NCI-H345 treated with DMSO at 0.1 percent for 48 hours (cell line): Measurements from ENCODE around the gene GBGT1.

Experiments used
- DNase-seq: peaks from one replicate; lab custom pipeline; 2025; ENCODE audit not compliant: unreplicated experiment; lab: John Stamatoyannopoulos, UW

The GBGT1 gene

DNA sequence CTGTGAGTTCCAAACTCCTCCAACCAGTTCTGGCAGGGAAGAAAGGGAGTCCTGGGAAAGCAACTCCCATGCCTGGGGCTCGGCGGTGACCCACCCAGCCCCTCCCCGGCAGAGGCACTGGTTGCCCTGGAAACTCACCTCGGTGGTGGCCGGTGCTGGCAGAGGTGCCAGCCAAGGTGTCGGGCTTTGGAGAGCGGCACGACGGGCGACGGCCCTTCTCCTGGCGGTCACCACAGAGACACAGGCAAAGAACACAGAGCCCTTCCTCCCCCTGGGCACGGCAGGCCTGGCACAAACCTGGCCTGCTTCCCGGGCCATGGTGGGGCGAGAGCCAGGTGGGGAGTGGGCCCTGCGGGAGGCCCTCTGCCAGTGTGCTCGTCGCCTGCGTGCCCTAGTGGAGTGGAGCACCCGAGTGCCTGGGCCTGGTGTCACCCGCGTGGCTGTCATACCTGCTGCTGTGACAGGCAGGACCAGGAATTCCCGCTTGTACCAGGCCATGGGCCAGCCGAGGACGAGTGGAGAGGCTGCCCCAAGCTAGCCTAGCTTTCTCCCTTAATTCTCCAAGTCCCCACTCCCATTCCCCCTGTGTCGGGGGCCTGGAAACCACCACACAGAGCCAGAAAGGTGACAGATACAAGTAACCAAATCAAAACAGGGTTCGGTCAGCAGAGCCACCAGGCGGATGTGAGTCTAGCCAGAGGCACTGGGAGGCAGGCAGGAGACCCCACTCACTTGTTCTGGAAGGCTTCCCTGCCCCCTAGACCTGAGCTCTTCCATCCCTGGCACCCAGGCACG is 34.5 kb downstream of the GBGT1 start:
- no peak for DNase-seq

DNA sequence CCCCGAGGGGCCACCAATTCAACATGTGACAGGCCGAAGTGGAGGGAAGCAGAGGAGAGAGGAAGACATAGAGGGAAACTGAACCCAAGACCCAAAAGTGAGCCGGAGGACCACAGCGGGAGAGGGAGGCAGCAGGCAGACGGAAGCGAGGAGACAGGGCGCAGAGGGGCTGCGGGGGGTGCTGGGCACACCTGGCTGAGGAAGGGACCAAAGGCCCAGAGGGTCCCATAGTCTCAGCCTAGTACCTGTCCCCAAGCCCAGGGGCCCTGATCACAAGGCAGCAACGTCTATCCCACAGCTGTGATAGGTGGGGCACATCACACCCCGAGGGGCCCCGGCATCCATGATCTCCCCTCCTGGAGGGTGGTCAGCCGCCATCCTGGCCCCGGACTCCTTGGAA is 35.6 kb downstream of the GBGT1 start:
- DNase-seq: no peak

DNA sequence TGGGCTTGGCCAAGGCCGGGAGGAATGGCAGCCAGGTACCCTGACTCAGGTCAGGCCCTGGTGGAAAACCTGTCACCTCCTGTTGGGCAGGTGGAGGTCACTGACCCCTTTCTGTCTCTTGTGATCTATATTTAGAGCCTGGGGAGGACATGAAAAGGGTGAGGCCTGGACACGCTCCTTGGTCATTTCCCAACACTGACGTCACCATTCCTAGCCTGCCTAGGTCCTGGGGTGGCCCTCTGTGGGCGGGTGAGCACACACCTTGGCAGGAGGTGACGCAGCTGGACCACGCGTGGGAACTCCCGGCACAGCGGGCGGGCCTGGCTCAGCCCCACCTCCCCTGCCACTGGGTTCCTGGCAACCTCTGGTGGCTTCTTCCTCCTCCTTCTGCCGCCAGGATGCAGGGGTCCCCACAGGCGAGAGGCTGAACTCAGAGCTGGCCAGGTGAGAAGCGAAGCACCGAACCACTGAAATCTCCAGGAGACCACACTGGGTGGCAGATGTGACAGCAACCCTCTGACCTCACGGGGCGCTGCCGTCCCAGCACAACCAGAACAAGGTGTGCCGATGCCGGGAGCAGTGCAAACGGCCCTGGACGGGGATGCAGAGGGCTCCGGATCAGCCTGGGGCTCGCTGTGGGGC is 36.3 kb downstream of the GBGT1 start:
- DNase-seq: no peak

DNA sequence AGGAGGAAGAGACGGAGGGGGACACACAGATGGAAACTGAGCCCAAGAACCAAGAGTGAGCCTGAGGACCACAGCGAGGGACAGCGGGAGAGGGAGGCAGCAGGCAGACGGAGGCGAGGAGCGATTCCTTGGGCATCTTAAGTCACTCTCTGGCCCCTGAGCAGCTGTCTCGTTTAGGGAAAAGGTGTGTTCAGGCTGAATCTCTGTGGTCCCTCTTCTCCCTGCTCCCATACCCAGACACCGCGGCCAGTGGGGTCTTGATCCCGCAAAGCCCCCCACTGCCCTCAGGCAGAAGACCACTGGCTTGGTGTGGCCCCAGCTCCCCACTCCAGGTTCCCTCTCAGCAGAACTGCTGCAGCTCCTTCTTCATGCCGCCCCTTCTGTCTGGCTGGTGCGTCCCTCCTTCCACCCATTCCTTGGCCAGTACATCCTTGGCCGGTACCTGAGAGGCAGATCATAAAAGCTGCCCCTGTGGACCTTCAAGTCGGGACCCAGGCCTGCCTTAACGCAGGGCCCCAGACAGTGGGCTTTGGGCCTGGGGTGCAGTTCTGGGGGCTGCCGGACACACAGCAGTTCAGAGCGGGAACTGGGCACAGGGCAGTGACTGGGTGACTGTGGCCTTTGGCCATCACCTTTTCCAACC is 36.9 kb downstream of the GBGT1 start:
- no peak for DNase-seq

DNA sequence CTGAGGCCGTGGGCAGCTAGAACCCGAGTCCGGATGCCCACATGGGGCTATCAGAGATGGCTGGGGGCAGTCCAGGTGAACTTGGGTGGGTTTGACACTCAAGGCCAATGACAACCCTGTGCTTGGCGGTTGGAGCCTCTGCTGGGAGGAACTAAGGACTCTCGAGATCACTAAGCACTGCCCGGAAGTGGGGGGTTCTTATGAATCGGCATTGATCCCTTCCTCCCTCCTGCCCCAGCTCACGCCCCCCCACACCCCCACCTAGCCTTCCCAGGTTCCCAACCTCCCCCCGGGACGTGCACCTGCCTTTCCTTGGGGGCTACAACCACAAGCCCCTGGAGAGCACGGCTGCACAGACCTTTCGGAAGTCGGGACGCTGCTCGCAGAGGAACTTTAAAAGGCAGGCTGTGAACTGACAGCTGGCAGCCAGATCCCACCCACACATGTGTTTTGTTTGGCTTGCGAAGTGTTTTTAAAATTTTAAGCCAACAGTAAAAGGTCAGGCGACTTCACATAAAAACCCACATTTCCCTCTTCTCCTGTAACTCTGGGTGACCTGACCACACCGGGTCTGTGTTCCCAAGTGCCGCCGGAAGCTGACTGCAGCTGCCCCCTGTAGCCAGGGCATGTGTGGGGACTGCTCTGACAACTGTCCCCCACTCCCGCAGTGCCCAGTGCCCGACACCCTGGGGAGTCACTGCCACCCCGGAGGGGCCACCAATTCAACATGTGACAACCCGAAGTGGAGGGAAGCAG is 37.6 kb downstream of the GBGT1 start:
- DNase-seq: no peak

DNA sequence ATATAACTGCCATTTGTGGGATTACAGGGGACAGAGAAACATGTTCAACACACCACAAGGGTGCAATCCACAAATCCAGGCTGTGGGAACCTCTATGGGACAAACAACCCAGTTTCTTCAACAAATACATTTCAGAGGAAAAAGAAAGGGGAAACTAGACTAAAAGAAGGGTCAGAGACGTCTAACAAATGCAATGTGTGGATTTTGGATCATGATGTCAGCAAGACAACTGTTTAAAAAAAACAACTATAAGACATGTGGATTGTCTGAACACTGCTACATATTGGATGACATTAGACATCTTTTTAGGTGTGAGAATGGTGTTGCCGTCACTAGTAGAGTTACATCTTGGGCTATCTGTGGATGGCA is 38.8 kb downstream of the GBGT1 start:
- DNase-seq: no peak

DNA sequence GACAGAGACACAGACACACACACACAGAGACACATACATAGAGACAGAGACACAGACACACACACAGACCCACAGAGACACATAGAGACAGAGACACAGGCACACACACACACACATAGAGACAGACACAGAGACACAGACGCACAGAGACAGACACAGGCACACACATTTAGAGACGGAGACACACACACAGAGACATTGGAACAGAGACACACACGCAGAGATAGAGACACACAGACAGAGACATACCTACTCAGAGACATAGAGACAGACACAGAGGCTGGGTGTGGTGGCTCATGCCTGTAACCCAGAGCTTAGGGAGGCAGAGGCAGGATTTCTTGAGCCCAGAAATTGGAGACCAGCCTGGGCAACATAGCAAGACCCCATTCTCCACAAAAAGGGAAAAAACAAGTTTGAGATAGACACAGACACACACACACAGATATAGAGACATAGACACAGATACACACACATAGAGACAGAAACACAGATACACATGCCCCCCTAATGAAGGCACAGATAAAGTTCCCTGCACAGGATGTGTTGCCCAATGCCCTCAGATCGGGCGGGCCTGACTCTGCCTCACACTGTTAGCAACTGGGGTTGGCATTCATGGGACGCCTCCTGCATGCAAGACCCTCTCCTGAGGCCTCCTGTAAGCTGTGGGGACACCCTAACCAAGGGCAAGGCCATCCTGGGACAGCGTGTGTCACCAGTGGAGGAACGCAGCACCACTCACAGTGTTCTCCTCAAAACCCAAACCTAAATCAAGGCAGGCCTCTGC is 39.4 kb downstream of the GBGT1 start:
- DNase-seq: no peak

DNA sequence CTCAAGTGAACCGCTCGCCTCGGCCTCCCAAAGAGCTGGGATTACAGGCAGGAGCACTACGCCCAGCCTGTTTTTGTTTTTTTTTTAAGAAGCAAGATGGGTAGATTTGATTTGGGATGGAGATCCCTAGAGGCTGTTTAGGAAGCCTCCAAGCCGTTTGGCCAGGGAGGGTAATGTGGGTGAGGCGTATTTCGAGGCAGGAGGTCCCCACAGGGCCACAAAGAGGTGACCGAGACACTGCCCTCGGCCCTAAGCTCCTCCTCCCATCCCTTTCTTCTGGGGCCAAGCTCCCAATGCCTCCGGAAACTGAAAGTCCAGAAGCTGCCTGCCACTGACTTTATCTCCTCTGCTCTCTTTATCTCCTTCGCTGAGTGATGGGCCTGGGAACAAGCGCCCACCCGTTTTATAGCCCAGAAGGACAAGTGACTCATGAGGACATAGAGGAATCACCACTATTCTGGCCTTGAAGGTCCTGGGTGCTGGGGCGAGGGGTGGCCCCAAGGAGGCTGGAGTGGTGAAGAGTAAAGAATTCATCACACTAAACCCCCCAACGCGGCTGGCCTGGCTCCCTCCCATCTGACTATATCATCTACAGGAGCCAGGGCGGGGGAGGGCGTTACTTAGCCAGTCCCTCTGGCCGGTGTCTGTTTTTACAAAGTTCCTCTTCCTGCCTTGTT is 40.6 kb downstream of the GBGT1 start:
- DNase-seq: no peak

DNA sequence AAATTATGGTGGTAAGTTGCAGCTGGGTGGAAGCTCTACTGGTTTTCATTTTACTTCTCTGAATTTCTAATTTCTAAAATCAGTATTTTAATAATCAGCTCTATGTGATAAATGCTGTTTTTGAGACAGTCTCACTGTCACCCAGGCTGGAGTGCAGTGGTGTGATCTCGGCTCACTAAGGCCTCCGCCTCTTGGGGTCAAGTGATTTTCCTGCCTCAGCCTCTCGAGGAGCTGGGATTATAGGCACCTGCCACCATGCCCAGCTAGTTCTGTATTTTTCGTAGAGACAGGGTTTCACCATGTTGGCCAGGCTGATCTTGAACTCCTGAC is 41.1 kb downstream of the GBGT1 start:
- no peak for DNase-seq

DNA sequence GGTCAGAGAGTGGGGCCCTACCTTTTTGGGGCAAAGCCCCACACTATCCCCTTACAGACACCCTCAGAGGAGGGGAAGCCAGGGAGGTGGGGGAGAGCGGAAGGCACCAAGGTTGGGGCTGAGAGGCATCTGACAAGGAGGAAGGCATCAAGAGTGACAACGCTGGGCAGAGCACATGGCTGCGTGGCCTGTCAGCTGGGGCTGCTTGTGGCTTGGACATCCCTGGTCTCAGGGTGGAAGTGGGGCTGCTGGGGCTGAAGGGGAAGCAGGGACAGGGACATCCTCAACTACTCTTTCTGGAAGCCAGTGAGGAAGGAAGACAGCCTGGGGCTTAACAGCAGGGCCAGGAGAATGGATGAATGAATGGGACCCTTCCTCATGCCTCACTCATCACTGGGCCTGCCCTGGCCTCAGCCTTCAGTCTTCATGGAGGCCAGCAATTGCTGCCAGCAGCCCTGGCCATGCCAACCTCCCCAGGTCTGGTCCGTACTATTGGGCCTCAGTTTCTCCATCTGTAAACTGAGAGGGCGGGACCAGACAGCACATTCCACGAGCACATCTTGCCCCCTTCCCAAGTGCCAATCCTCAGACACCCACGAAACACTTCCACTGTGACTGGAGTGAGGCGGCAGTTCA is 41.7 kb downstream of the GBGT1 start:
- DNase-seq: no peak

DNA sequence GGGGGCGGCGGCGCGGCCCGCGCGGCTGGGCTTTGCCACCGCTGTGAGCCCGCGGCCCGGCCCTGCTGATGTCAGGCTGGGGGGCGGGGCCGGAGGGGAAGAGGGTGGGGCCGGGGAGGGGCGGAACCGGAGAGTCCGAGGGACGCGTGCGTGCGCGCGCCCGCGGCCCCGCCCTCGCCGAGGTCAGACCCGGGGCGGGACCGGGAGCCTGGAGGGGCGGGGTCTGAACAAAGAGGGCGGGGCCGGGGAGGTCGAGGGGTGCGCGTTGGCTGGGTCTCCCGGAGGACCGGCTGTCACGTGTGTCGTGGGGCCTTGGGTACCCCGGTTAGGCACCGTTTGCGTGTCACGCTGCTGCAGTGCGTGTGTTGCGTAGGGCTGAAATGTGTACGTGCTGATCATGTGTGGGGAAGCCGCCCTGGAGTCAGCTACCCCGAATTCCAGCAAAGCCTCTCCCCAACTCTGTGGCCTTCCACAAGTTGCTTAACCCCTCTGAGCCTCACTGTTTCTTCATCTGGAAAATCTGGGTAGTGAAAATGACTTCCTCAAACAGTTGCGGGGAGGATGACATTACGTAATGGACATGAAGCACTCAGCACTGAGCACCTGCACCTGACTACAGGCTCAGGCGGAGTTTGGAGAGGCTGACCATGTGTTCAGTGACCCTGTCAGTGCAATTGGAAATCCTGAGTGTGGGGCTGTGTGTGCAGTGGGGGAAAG is 42.4 kb downstream of the GBGT1 start, which contains the start of gene RALGDS:
RALGDS (minus strand) TSS at position 43 of the 717 bp plus-strand sequence. CDS start 86 bp downstream, outside the sequence.
- peak; percentile 54 for DNase-seq

DNA sequence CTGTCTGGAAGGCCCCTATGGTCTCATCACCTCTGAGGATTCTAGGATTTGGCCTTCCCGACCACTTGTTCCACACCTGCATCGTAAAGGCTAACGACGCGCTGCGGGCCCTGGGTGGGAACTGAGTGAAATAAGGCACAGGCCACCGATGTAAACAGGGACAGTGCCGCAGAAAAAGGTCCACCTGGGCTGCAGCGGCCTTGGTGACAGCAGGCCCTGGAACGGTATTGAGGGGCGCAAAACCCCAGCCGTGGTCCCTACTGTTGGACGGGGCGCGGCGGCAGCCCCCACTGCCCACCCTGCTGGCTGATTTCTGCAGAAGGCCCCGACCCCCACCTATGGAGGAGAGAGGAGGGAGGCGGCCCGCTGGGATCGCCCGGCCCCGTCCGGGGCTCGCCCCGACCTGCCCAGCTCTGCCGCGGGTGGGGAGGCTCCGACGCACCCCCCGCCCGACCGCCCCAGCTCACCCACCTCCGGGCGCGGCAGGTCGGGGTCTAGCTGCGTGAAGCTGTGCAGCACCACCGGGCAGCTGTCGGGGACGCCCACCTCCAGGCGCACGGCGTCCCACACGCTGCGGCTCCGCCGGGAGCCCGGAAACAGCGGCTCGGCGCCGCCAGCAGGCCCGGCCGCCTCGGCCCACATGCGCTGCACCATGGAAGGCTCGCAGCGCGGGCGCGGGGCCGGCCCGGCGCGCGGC is 43.1 kb downstream of the GBGT1 start:
- no peak for DNase-seq

DNA sequence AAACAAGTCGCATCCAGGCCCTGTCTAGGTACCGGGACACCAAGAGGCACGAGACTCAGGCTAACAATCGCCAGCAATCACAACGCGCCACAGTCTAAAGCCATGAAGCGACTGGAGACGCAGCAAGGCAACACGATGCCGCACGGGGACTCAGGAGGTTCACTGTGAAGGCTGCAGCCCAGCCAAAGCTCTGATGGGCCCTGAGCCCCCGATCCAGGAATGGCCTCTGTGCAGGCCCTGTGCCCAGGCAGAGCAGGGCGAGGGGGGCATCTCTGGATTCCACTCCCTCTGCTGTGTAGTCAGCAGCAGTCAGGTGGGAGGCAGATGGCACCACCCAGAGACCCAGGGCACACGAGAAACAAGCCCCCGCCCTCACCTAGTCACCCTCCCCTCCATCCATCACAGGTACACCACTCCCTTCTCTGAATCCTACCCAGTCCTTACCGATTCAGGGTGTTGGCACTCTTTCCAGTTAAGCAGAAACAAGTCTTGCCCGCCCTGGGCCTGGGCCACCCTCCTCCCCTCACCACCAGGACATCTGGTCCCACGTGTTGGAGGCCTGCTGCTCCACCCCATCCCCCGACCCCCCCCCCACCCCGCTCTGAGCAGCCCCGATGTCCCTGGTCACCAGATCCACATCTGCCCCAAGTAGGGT is 43.7 kb downstream of the GBGT1 start:
- peak; percentile 9 for DNase-seq

DNA sequence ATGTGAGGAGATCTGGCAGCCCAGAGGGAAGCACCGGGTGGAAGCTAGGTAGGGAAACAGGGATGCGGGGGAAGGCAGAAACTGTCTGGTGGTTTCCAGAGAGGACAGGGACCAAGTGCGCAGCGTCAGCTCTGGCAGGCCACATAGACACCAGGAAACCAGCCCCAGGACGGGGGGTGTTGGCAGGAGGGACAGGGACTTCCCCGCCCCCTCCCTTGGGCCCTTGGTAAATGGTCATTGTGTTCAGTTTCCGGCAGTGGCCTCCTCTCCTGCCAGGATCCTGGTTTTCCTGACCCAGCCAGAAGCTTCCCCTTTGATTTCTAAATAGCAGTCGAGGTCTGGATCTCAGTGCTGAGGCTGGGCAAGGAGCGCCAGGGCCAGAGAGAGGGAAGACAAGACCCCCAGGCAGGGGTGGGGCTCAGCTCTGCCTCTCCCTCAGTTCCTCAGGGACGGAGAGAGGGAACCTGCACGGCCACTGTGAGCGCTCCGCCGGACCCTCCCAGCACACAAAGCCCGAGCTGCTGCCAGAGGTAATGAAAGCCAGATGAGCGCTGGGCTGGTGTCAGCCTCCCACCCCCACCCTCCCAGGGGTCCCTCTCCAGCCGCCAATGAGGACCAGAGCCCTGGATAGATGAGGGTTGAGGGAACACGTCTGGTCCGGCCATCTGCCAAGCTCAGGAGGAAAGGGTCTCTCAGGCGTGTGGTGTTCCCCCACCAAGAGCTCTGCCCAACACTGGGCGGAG is 44.4 kb downstream of the GBGT1 start:
- no peak for DNase-seq

DNA sequence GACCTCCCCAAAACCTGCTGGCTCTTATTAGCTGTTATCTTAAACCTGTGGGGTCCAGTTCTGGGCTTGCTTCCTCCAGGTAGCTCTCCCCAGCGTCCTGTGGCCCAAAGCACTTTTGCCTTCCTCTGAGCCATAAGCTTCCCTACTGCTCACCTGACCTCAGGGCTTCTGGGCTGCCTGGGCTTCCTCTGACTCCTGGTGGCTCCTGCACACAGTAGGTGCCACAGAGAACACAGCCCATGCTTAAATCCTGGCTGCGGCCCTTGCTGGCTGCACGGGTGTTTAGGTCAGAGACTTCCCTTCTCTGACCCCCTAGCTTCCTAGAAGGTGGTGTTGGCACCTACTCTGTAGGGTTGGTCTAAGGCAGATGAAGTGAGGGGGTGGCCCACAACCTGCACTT is 45.1 kb downstream of the GBGT1 start:
- no peak for DNase-seq

DNA sequence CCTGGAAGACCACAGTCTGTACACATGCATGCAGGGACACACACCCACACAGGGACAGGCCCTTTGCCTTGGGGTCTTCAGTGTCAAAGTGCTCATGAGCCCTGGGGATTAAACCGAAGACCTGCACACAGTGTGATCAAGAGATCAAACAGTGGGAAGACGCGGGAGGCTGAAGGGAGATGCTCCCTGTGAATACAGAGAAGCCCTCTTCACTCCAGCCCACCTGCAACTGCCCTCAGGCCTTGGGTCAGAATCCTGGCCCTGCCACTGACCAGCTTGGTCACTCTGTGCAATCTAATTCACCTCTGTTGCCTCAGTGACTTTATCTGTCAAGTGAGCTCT is 45.6 kb downstream of the GBGT1 start:
- no peak for DNase-seq
